Adipose tissue (tissue), 3 donors: ENCODE data around the gene C9. TPM values are rescaled to one million over a fixed set of nuclear protein-coding genes. Genes with fewer than 3 reads are reported as not detected.
"Not testable (repeated sequence)": the region's sequence is repeated elsewhere in the genome, so short reads cannot be mapped to it uniquely, and the experiment has no call there.

Source experiments
- H3K27ac ChIP-seq: one replicate; pipeline ENCODE4 v1.5.1; 2013; ENCODE audit warnings: low read depth, low read length
- WGBS, 3 donors: extraction: QIAGEN DNeasy Blood & Tissue Kit; methylation state at CpG; one replicate each; pipeline ENCODE4 v1.1.7; 2013; 5-methylcytosine and 5-hydroxymethylcytosine counted together
- polyA plus RNA-seq, 3 donors: library from polyadenylated mRNA; stranded (reverse); fragments of 200-250 nt; gene quantifications; one replicate each; pipeline ENCODE4 v1.2.3, GENCODE V29; 2013
- donor health status: healthy with polysubstance abuse.
- donor health status: Bipolar disorder and iron deficiency.
- donor health status: healthy.

The C9 gene
- not detected for polyA plus RNA-seq

DNA sequence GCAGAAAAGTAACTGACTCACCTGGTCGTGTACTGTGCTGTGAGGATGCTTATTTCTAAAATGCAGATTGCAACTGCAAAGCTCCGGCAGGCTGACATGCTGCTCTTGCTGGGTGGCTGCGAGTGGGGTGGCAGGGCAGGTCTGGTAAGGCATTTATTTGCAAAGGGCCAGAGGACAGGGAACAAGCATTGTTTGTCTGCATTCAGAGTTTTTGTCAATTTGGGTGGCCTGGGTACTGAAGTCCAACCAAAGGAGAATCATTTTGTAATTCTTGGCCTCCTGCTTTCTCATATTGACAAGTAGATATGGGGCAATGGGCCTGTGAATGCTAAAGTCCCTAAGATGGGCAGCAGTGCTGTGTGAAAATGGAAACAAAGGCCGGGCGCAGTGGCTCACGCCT, at the start of gene C9:
TSS of gene C9 (minus strand) at position 129 of the 400 bp plus-strand sequence. CDS start at position 98, 31 bp downstream.
- no peak within 1 kb of the TSS for H3K27ac ChIP-seq
- 62 to 80% (median 78%) methylated on average over 6 of the region's 6 CpGs for WGBS, 3 donors

DNA sequence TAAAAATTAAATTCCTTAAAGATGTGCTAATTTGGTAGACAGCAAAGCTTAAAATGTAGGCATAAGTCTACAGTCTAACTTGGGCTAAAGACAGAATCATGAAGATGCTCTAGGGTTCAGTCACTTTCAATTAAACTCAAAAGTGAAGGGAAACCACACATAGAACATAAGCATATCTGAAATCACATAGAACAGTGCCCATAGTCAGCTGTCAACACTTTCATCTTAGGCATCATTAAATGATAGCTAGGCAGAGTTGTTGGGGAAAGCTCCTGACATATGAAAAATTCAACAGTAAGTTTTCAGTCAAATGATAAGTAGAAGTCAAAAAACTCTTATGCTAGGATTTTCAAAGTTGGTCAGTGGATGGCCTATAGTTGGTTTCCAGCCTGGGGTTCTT, 49.5 kb upstream of the C9 start:
- H3K27ac ChIP-seq, result no peak overlapping the region

DNA sequence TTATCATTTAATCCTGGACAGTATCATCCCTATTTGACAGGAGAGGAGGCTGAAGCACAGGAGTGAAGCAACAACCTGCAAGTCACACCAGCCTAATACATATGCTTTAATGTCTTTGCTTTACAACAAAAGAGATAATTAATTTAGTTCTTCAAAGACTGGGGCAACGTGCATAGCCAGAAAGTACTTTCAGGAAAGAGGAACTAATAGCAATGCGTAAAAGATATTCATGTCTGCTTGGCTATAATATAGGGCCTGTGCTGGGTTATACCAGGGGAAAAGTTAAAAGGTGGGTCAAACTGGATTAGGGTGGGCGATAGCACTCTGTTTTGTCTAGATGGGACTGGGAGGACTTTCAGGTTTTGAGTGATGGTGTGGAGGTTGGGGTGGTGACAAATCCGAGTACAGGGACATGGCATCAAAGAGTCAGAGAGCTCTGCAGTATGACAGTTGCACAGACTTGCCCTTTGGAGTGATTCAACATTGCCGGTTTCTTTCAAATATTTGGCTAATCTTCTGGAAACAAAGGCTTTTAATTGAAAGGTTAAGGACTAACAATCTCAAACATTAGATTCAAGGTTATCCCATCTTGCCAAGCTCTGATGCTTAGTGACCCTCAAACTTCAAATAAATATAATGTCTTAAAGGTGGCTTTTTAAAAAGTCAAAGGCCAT, 48.6 kb upstream of the C9 start:
- WGBS, 3 donors, result 57 to 66% (median 57%) methylated on average over 5 of the region's 5 CpGs
- no peak overlapping the region for H3K27ac ChIP-seq

DNA sequence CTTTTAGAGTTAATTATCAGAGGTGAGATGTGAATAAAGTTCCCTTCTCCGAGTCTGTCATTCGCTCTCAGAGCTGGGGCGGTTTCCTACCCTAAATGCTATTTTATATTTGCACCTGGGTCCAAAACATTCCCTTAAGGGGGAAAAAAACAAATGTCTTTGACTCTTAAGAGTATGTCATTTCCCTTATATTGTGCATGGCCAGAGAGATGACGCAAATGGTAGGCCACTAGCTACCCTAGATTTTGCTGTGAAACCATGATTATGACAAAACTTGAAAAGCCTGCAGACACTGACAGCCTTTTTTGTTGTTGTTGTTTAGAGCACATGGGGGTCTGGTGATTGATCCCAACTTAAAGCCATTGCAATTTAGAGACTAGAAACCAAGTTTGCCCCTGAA, 47.7 kb upstream of the C9 start:
- no peak overlapping the region for H3K27ac ChIP-seq
- WGBS, 3 donors, result 79 to 94% (median 84%) methylated on average over 4 of the region's 4 CpGs

DNA sequence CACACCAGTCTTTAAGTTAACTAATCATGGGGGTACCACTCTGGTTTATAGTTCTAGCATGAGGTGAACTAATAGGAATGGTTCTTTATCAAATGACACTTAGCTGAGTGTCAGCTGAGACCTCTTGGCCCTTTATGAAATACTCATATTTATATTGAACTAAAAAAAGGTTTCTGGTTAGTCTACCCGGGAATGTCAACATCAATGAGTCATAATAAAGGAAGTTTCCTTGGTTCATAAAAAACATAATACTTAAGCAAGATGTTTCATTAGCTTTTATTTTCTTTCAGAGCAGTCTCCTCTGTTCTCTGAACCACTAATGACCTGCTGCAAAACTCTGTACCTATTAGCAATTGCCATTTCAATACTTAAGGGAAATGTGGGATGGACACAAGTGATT, 46.8 kb upstream of the C9 start:
- WGBS, 3 donors, result 0 to 19% (median 2%) methylated on average over 1 of the region's 1 CpG
- H3K27ac ChIP-seq, result no peak overlapping the region

DNA sequence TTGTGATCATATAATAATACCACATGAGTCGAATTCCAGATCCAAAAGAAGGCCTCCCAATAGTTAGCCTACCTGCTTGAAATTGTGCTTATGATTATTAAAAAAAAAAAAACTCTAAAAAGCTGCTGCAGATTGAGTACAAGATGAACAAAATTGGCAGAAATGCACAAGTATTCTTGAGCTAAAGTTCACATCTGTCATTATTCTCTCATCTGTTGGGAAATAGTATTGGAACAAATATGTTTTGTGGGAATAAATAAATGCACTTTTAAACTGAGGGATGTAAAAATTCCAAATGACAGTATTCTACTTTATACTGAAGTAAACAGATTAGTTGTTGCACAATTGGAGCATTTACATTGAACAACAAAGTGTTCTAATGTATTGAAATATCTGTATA, 44.7 kb upstream of the C9 start:
- H3K27ac ChIP-seq, result no peak overlapping the region
- 56 to 78% (median 77%) methylated on average over 1 of the region's 1 CpG for WGBS, 3 donors

DNA sequence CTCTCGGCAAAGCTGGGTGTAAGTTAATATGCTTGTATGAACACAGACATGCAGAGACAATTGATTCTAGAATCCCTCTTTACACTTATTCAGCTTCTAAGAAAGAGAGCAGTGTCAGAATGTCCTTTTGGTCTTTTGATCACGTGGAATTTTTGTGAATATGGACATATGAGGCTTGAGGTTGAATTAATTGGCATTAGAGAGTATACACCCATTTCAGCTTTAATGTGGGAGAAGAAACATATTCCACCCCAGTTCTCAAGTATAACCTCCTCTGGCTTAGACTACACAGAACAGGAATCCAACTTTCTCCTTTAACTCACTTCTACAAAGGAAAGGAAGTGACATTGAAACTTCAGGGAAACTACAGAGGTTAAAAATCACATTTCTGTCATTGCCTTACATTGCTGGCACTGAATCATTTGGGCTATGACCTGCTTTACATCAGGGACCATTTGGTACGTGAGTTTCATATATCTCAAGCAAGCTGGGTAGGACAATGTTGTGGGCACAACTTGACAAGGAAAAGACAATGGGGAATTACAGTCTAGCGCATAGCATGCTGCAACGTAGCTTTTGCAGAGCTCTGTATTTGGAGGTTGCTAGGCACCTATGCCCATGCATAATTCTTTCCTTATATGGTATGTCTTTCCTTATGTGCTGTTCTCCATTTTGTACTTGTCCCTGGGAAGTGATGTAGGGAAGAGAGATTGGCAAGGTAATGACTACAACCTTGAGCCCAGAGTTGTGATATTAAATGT, 41.0 kb upstream of the C9 start:
- 49 to 63% (median 55%) methylated on average over 5 of the region's 5 CpGs for WGBS, 3 donors
- H3K27ac ChIP-seq, result no peak overlapping the region

DNA sequence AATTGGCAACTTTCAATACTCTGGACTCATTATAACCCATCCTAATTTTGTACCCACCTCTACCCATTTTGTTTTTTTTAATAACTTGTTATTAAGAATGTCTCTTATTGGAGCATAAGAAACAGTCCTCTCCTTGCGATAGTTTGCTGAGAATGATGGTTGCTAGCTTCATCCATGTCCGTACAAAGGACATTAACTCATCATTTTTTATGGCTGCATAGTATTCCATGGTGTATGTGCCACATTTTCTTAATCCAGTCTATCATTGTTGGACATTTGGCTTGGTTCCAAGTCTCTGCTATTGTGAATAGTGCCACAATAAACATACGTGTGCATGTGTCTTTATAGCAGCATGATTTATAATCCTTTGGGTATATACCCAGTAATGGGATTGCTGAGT, 39.5 kb upstream of the C9 start:
- 82 to 92% (median 87%) methylated on average over 3 of the region's 3 CpGs for WGBS, 3 donors
- H3K27ac ChIP-seq, result not testable (repeated sequence)

DNA sequence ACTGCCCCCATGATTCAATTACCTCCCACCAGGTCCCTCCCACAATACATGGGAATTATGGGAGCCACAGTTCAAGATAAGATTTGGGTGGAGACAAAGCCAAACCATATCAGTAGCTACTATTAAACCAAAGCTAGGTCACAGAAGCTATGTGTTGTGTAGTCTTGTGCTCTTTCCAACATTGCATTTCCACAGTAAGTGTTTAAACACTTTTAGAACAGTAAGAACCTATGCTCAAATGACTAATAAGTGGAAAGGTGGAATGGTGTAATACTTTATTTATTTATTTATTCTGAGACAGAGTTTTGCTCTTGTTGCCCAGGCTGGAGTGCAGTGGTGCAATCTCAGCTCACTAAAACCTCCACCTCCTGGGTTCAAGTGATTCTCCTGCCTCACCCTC, 37.8 kb upstream of the C9 start:
- not testable (repeated sequence) for H3K27ac ChIP-seq

DNA sequence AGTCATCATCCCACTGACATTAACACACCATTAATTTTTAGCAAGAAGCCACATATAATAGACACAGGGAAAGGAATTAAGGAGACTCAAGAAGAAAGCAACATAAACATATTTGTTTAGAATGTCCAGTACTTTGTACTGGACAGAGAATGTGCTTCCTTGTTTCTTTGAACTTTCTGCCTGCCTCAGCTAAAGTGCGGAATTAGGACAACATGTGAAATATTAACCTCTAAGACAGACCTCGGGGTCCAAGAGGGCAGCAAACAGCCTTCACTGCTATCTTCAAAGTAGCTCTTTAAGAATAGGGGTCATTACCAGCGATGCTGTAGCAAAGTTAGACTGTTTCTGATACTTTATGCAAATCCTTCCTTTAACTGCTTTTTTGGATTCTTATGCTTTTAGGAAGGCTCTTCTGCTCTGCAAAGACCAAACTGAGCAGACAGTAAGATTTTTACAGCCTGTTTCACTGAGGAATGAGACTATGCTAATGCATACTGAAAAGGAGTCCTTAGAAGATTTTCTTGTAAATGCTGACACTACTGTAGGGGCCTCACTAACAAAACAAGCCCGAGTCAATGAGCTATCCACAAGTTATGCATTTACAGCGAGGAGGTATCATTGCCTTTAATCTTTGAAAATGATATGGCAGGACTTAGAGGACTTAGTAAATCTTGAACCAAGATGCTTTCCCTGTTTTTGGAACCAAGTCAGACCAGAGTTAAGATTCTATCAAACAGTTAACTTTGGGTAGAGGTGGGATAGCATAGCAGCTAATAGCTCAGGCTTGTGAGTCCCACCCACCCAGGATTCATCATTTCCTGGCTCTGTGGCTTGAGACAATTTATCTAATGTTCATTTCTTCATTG, 36.7 kb upstream of the C9 start:
- H3K27ac ChIP-seq, result no peak overlapping the region
- WGBS, 3 donors, result 31 to 72% (median 70%) methylated on average over 5 of the region's 5 CpGs

DNA sequence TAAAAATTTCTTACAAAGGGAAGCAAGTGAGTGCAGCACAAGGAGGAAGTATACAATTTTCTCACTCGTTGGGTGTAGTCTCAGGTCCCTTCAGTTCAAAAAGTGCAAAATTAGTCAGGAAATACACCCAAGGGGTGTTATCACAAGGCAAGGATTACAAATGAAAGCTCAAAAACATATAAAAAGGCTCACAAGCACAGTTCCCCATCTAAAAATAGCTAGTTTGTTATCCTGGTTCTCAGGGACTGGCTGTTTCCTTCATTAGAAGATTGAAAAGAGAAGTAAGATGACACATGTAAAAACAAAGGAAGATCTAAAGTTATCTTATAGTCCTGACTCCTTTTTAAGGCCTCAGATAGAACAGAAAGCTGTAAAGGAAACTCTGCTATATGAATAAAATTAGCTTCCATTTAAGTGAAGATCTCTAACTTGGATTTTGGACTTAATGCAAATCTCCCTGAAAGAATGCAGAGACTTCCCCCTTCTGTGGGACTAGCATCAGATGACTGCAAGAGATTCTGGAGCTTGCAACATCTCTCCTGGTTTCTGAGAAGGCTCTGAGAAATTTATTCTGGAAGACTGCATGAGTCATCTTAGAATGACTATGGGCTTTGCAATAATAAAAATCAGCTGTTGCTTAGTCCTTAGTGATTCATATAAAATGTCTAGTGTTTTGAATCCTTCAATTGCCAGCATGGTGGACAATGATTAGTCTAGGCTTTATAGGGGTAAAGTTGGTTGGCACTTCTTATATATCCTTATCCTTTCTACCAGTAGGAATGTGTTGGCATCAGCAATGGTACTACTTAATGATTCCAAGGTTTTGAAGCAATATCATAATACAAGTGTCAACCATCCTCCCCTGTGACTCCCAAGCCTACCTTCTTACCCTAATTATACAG, 35.1 kb upstream of the C9 start:
- H3K27ac ChIP-seq, result no peak overlapping the region
- 27 to 70% (median 35%) methylated on average over 1 of the region's 1 CpG for WGBS, 3 donors

DNA sequence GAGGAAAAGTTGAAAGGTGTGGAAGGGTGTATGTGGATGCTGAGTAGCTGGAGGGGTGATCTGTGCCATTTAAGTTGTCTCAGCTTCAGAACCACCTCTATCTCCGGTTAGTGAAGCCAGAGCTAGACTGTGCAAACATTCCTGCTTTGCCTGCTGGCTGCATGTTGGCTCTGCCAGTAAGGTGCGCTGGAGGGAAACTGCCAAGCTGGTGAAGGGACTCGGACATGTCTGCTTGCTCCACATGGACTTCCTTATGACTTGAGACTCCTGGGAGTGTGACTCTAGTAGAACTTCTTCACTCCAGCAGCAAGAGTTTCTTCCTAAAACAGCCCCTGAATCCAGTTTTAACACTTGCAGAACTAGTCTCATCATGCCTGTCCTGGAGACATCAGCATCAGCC, 32.5 kb upstream of the C9 start:
- no peak overlapping the region for H3K27ac ChIP-seq

DNA sequence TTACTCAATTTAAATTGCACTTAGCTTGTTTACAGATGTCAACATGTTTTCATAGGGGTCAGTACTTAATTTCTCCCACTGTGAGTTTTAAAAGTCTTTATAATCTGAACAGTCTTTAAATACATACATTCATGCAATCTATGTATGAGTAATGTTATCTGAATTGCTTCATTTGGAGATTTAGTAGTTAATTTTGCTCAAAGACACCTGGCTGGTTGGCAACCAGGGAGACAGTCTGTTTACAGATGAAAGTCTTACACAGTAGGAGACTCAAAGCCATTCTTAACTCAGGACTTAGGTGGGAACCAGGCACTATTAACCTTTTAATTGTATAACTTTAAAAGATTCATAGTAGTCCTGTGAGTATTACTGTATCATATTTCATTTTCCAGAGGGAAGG, 31.2 kb upstream of the C9 start:
- H3K27ac ChIP-seq, result no peak overlapping the region

More for the DNA sequence above, 32.5 kb upstream of the C9 start:
- 77 to 88% (median 88%) methylated on average over 3 of the region's 3 CpGs for WGBS, 3 donors

DNA sequence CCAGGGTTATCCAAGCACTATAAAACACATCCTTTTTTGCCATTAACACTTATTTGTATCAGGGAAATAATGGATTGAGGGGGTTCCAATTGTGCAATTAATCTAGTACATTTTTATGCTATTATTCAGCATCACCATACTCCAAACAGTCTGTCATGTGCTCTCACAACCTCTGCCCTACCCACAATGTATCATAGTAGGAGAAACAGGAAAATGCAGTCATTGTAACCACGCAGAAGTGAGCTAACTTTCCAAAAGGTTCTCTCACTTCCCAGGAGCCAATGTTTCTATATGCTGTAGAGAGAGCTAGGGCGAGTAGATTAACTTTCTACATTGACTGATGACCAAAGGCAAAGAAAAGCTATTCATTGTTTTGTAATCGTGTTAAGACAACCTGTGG, 30.7 kb upstream of the C9 start:
- peak overlapping the region; percentile 11 for H3K27ac ChIP-seq
- WGBS, 3 donors, result 28 to 49% (median 46%) methylated on average over 3 of the region's 3 CpGs

DNA sequence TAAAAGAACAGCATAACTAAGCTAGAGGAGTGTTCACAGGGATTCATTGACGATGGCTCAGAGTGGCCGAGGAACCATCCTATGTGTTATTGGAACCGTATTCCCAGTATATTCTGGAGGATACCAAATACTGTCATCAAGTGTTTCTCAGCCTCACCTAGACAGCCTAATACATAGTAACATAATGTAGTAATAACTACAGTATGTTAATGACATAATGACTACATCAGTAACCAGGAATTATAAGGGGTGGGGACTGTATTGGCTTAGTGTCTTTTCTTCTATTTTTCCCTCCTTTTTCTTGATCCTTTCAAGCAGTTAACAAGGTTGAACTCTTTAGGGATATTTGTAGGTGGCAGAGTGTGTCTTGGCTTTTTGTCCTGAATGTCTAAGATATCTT, 26.6 kb upstream of the C9 start:
- 87 to 96% (median 95%) methylated on average over 3 of the region's 3 CpGs for WGBS, 3 donors
- no peak overlapping the region for H3K27ac ChIP-seq

DNA sequence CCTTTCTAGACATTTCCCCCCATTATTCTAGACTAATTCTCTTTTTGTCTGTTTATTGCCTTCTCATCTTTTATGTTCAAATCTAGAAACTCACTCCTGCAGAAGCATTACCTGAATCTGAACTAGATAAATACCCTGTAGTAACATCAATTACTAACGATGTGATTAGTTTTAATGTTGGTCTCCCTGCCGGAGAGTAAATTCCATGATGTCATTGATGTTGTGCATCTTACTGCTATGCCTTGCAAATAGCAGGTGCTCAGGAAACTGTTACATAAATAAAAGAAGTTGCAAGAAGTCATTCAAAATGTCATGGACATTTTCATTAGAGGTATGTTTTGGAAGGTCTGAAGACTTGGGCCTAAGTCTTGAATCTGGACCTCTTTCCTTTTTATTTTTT, 23.0 kb upstream of the C9 start:
- WGBS, 3 donors, result 86 to 92% (median 88%) methylated on average over 2 of the region's 2 CpGs
- H3K27ac ChIP-seq, result no peak overlapping the region

DNA sequence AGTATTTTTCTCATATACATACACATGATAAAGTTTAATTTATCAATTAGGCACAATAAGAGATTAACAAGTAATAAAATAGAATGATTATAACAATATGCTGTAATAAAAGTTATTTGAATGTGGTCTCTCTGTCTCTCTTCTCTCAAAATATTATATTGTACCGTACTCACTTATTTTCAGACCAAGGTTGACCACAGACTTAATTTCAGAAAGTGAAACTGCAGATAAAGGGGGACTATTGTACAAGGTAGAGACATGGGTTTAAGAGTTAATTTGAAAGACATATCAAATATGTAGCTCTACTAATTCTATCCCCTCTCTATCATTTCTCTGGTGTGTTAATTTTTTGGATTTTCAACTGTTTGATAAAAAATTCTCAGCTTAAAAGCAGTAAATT, 20.0 kb upstream of the C9 start:
- WGBS, 3 donors, result 80 to 95% (median 94%) methylated on average over 1 of the region's 1 CpG
- H3K27ac ChIP-seq, result no peak overlapping the region

DNA sequence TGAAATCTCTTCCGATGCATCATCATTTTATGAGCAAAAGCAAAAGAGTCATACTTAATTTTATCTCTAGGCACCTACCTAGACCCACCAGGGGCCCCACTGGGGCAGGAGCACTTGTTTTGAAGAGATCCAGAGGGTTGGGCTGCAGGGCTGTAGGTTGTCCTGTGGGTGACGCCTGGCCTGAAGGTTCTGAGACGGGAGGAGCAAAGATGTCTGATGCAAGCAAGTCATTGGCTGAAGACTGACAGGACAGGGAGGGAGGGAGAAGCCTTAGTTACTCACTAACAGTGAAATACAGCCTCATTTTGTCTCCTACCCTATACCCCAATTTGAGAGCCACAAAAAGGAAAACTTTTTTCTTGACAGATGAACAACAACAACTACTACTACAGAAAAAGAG, 17.1 kb upstream of the C9 start:
- 83 to 93% (median 91%) methylated on average over 3 of the region's 3 CpGs for WGBS, 3 donors
- H3K27ac ChIP-seq, result no peak overlapping the region

DNA sequence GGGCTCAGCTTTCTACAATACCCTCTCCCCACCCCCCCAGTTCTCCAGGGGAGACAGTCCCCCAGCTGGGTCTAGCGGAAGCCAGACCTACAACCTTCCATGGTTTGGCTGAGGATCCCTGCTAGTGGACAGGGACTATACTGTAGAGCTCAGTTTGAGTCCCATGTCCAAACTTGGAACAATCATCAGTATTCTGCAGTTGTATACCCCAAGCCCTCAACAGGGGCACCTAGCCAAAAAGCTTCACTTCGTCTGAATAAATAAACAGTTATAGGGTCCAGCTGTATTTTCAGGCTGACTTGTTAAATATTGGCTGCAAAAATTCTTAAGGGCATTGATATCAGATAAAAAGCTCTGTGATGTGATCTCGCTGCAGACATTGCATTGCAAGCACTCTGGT, 15.4 kb upstream of the C9 start:
- WGBS, 3 donors, result 71% methylated on average over 3 of the region's 3 CpGs
- H3K27ac ChIP-seq, result no peak overlapping the region
